SK-N-DZ (cell line): Measurements from ENCODE around the gene OTULIN.
A peak's percentile ranks its signal among the peaks of the same experiment; 100 is the strongest.

Experiments
- DNase-seq: peaks from one replicate; pipeline ENCODE4 v3.0.0-alpha.2; 2015; ENCODE audit warnings: low spot score

The OTULIN gene

DNA sequence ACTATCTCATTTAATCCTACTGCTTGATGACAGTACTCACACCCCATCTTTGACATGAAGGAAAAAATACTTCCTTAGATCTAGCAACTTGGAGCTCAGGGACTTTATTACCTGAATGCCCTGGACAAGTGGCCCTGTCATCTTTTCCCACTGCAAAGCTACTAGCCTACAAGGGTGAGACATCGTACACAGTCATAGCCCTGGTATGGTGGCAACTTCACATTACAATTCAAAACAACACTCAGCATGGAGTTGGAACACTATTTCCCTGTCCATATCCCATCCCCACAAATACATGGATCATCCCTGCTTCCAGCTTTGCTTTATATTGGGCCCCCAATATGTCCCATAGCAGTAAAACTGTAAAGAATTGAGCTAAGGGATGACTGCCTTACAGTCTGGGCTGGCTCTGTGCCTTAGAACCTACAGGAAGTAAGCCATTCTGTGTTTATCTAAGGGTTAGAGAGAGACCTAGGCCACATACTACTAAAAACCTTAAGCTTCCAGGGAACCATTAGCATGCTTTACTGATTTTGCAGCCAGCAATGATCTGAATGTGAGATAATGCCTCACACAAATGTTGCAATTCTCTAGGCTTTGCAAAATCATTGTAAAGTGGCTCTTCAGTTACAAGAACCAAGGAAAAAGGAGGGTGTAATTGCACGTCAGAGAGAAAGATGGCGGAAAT is 55.9 kb downstream of the OTULIN start:
- DNase-seq: no peak

DNA sequence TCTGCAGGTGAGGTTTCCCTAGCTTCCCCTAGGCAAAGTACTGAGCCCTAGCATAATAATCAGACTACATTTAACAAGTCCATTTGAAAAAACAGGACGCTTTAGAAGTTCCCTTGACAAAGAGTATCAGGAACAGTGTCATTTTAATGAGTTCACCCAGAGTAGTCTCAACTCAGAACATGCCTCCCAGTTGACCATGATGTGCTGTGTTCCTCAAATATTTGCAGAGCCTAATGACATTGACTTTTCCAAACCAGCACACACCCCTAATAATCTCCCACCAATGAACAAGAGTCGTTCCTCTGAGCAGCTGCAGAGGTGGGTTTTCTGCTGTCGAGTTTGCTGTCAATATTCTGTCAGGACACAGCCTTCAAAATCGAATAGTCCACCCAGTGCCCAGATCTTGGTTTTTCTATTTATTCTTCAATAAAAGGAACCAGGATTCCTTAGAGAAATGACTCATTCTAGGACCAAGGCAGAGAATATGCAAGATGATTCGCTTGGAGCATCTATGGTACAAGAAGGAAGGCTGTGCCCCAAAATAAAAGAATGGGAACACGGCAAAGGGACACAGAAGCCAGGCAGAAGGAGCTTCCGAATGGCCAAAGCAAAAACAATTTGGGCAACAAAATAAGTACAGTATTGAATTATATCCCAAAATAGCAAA is 57.6 kb downstream of the OTULIN start:
- no peak for DNase-seq

DNA sequence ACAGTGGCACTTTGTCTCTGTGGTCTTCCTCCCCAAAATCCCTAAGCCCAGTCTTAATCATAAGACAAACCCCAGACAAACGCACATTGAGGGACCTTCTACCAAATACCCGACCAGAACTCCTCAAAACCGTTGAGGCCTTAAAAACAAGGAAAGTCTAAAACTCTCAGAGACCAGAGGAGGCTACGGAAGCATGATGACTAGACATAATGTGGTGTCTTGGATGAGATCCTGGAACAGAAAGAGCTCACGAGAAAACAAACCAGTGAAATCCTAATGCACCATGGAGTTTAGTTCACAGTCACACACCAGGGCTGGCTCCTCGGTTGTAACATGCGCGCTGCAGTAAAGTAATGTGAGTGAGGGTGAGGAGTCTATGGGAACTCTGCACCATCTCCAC is 58.4 kb downstream of the OTULIN start:
- DNase-seq: no peak

DNA sequence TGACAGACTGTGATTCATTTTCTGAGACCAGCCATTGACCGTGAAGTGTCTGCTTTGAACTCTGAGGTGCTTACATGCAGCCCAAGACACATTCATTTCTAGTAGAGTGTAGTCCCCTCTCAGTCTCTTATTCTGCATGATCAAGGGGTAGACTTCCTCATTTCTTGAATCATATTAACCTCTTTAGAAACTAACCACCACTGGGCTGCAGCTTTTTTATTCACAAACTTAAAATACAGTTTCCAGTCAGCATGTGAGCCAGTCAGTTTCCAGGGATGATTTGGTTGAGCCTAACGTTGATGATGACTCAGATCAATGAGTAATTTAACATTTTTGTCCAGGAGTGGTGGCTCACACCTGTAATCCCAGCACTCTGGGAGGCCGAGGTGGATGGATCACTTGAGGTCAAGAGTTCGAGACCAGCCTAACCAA is 59.2 kb downstream of the OTULIN start:
- DNase-seq: no peak

DNA sequence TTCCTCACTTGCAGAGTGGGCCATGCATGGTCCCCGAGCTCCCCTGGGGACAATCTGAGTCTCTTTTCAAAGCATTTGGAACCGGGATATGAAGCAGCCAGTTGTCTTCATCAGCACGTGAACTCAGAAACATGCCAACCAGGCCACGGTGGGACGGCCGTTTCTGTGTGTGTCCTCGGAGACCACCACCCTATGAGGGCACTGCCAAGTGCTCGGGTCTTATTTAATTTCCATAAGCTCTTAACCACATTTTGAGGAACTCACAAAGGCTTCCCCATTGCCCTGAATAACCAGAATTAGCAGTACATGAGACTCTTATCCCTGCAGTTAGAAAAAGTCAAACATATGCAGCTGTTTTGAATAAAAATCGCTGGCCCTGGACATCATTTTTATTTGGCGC is 60.1 kb downstream of the OTULIN start:
- no peak for DNase-seq

DNA sequence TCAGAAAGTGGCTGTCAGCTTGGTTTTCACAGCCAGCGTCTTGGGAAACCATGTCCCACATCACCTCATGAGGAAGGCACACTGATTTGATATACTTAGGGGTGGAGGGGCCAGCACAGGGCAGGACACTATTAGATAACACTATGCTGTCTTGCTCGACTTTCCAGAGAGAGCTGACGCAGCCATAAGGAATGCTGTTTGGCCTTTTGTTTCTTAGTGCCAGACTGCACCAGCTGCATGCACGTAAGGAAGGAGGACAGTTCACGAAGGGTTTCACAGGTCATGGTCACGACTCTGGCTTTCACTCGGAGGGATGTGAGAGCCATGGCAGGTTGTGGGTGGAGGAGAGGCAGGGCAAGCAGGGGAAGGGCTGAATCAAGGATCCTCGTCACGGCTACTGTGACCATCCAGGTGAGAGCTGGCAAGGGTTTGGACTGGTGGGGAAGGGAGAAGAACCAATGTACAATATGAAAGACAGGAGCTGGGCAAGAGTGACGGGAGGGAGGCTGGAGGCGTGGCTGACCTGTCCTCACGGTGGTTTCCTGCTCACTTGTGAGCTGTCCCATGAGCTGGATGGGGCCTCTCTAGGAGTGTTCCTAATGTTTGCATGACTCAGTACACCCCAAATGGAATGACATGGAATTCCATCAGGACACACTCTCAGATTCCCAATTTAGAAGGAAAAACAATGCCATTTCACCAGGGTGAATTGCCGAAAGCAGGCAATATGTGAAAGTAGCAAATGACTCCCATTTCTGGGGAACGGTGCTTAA is 61.7 kb downstream of the OTULIN start:
- DNase-seq: no peak

DNA sequence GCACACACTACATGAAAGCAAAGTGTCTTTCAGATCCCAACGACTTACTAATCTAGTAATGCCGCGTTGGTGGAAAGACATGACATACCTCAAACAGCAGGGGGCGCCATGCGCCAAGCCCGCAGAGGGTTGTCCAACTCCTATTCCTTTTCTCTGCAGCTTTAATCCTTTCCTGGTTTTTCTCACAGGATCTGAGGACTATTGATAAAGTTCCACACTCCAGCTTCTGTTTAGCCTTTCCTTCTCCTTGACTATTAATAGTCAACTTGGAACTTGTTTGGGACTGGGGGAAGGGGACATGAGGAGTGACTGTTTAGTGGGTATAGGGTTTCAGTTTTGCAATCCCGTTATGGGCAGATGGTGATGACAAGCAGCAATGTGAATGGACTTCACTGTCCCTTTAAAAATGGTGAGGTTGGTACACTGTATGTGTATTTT is 62.9 kb downstream of the OTULIN start:
- DNase-seq: peak; percentile 81

DNA sequence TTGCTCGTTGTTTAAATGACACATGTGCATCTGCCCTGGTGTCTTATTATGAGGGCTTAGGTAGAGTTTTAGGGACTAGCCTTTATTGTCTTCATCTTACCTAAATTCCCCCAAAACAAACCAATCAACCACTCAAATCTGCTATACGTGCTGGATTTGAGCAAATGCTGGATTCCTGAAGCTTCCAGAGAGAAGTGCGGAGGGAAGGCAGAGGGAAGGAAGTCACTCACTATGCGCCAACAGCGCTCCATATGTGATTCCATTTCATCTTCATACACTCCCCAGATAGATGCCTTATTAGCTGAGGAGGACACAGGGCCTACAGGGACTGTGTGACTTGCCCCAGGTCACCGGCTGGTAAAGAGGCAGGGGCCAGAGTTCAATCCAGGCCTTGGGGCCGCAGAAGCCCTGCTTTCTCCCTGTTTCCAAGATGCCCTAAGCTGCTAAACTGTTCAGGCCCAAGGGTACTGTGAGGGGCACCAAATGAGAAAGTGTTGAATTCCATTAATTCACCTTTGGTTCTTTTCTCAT is 63.5 kb downstream of the OTULIN start:
- no peak for DNase-seq

DNA sequence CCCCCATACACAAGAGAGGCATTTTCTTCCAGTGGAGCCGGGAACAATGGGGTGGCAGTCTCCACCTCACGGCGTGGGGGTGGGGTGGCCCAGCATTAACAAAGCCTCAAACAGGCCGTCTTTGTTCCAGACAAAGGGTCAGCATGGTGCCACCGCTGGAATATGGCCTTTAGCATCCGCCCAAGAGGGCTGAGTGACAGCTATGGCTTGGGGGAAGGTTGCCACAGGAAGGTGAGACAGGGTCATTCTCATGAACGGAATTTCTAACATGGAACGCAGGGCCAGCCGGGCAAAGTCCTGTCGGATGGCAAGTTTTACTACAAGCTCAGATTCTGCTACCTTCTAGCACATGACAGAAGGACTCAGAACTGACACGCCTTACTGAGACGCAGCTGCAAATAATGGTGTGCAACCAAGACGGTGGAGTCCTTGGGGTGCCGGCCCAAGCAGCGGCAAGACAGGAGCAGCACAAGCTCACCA is 64.0 kb downstream of the OTULIN start:
- DNase-seq: no peak

DNA sequence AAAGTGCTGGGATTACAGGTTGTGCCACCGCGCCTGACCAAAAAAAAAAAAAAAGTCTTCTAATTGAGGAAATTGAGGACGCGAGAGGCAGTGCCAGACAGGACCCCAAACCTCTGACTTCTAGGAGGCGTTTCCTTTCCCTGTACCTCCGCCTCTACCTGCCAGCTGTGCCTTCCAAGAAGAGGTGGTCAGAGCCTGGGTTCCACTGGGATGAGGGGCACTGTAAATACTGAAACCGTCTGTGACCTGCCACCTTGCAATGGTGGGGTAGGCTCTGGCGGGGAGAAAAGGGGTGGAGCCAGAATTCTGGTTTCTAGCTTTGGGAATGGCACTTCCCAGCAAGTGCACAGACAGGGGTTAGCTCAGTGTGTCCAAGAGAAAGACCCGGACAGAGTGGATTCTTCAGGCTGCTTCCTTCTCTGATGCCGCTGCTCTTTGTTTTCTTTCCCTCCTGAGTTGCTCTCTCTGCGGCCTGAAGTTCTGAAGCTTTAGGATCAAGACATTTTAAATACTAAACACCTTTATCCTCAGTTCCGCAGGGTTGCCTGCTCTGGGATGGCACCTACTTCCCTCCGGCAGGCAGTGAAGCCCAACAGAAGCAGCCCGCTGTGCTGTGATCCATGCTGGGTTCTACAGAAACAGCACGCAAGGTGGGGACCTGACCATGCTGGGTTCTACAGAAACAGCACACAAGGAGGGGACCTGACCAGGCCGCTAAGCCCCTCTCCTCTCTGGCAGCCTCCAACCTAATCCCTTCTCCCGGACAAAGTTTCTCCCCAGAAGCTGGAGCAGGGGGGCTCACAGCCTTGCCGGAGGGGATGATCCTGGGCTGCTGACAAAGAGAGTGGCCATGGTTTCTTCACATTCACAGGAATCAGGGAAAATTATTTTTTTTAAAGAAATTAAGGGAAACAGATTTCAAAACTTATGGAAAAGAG is 65.2 kb downstream of the OTULIN start:
- no peak for DNase-seq

DNA sequence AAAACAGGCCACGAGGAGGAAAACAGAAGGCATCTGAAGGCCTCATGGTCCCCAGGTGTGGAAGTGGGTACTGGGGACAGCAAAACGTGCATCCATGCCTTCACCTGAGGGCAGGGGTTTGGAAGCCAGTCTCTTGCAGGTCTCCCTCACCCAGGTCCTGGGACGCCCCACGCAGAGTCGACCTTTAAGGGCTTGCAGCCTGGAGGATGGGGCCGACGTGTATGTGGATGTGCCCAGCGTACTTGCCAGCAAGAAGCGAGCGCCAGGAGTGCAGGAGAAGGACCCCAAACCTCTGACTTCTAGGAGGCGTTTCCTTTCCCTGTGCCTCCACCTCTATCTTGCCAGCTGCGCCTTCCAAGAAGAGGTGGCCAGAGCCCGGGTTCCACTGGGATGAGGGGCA is 65.9 kb downstream of the OTULIN start:
- DNase-seq: no peak

DNA sequence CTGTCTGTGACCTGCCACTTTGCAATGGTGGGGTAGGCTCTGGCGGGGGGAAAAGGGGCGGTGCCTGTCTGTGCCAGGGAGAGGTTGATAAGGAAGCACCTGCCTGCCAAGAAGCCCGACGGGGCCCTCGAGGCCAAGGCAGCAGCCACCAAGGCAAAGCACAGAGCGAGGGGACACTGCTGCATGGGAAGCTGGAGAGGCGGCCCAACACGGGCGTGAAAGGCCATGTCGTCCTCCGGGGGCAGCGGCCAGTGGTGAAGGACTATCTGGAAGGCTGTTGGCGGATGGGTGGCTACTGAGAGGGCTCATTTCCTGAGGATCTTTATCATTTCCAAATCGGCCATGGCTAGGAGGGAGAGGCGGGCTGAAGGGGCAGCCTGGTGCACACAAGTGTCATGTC is 66.4 kb downstream of the OTULIN start:
- DNase-seq: no peak

DNA sequence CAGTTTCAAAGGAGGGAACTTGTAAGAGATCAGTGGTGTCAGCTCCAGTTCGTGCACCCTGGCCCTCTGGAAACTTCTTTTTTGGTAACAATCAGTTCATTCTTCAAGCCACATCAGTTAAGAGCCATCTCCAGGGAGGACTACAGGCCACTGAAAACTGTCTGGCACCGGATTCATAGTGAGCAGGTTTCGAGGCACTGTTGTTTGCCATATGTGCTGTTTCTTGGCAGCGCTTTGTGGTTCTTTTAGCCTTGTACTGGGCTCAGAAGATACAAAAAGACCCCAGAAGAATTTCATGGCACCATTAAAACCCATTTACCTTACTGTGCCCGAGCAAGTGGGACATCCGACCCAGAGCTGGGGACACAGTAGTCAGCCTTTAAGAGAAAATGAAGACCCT is 68.5 kb downstream of the OTULIN start:
- no peak for DNase-seq

DNA sequence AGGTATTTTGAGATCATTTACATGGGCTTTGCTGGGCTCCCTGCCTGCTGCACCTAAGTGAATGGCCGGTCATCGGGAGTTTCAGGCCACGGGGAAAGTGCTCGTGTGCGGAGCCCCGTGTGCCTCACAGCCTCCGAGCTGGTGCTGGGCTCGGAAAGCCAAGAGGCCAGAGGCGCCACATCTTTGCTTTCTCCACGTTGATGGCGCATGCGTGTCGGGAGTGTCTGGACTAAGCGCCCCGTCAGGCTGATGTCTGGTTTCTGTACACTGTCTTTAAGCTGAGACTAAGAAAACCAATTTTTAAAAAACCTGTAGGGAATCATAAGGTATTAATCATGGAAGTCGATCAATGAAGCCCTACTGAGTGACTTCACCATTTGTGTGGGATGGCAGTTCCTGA is 69.1 kb downstream of the OTULIN start:
- DNase-seq: no peak

DNA sequence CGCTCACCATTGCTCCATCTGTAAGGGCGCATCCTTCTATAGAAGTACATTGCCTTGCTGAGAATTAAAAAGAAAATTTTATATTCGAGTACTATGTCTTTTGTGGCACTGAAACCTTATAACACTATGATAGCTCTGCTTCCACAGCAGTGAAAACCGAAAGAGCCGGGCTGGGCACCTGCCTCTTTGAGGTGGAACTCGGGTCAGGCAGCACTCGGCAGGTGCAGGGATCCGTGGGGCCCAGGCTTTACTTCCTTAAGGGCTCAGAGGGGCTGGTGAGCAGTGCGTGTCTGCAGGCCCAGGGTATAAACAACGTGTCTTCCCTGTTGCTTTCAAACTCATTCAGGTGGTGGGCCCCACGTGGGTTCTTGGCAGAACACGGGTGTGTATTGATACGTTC is 69.9 kb downstream of the OTULIN start:
- no peak for DNase-seq

DNA sequence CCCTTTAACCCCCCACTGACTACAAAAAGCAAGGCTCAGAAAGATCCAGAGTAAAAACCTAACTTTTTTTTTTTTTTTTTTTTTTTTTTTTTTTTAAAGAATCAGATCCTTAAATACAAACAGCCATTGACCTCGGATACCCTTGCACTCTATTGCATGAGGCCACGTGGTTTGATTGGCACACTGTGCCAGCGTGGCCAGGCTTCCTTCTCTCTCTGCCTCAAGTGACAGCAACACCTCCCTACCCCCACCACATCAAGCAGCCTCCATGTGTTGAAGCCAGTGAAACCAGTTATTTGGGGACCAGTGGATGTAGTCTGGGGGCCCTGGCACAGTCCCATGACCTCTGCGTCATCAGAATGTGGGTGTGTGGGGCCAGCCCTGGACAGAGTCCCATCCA is 71.4 kb downstream of the OTULIN start:
- DNase-seq: no peak

DNA sequence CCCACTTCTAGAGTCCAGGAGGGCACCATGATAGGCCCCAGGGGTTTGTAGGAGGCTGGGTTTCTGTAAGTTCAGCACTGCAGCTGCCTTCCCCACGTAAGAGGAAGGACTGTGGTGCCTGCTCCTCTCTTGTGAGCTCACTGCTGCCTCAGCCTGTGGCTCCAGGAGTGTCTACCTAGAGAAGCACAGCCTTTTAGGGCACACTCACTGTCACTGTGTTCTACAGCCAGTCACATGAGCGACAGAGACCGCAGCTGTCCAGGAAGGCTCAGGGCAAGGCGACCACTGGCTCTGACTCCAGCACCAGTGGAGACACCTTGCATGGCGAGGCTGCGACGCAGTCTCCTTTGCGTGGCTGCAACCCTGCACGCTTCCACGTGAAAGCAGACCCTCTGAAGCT is 72.8 kb downstream of the OTULIN start:
- no peak for DNase-seq

DNA sequence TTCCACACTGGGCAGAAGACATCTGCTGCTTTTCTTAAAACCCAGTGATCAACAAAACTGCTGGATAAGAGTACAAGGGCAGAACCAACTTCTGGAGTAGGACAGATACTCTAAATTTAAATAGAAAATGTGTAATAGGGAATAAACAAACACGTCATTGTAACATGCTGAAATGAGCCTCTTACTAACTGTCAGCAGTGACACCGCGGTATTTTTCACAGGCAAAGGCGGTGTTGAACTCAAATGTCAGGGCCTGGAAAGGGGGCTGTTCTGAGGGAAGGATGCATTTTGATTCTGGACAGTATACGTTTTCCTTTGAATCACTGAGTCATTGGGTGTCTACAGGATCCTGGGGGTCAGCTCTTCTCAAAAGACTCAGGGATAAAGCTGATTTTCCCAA is 73.5 kb downstream of the OTULIN start:
- no peak for DNase-seq

DNA sequence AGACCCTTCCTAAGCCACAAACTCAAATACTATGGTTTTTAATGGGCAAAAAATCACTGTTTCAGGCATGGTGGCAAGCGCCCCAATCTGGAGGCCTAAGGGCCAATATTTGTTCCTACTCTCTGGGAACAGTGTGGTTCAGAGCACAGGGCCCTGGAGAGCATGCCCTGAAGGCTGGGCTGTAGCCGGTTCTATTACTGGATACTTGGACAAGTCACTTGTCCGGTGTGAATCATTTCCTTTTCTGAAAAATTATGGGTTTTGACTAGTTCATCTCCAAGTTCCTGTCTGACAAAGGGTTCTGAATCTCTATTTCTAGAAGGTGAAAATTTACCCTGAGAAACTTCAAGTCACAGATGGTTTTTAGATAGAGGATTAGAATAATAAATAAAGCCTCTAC is 75.0 kb downstream of the OTULIN start:
- DNase-seq: no peak

DNA sequence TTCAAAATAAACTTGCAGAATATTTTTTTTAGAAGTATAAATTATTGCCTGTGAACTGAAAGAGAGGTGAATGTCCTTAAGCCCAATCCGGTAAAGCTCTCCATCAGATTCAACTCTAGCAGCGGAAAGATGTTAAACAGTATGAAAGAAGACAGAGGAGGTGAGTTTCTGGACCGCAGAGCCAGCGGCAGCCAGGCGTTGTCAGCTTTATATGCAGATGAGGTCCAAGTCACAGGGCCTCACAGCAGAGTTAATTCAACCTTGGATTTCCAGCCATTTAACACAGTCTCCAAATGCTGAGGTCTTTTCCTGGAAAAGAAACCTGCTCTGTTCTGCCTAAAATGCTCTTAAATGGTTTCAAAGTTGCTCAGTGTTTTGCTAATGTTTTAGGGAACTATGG is 75.5 kb downstream of the OTULIN start:
- no peak for DNase-seq

DNA sequence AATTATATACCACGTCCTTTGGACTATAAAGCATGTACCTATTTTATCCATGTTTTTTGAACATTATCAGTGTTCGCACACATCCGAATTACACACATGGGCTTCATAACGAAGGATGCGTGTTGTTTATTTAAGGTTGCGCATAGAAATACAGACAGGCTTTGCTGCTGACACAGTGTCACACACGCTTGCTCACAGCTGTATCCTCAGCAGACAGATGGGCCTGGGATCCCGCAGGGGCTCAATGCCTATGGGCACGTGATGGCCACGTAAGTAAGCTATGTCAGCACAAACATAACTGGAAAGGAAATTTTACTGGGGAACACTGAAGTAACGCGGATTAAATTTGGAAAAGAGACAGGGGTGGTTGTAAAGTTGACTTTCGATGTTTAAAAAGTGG is 76.6 kb downstream of the OTULIN start:
- DNase-seq: no peak
